Neural crest cell (in vitro differentiated cells): ENCODE measurements around the gene ANKRD13D. TPM values are rescaled to one million over a fixed set of nuclear protein-coding genes. Genes with fewer than 3 reads are reported as not detected.

Experiments
- DNase-seq: peaks from one replicate; pipeline ENCODE4 v3.0.0; 2021; ENCODE audit warnings: low read depth, mixed read lengths, low spot score
- H3K27ac Mint-ChIP-seq: one replicate; pipeline ENCODE4 v1.8.0; 2021; ENCODE audit warnings: mild to moderate bottlenecking, mixed read lengths; ENCODE audit not compliant: unreplicated experiment
- H3K27me3 Mint-ChIP-seq: 2 replicates; pipeline ENCODE4 v1.8.0; 2021; ENCODE audit warnings: low read depth, mild to moderate bottlenecking, mixed read lengths
- H3K36me3 Mint-ChIP-seq: 2 replicates; pipeline ENCODE4 v1.8.0; 2021; ENCODE audit warnings: low read depth, mild to moderate bottlenecking, mixed read lengths
- H3K4me1 Mint-ChIP-seq: 2 replicates; pipeline ENCODE4 v1.8.0; 2021; ENCODE audit warnings: mixed read lengths
- H3K4me3 Mint-ChIP-seq: one replicate; pipeline ENCODE4 v1.8.0; 2021; ENCODE audit warnings: mild to moderate bottlenecking, mixed read lengths
- H3K9me3 Mint-ChIP-seq: 2 replicates; pipeline ENCODE4 v1.8.0; 2021; ENCODE audit warnings: mixed read lengths
- CTCF ChIP-seq: fragments of 200-600 bp; sonication (generic); conservative IDR thresholded peaks from 2 replicates; pipeline ENCODE4 v1.5.0; 2021; ENCODE audit warnings: antibody characterized with exemption, mild to moderate bottlenecking
- long read RNA-seq: library from polyadenylated mRNA; unstranded; transcript quantifications from one replicate; pipeline ENCODE4 v2.0.0, GENCODE V29; 2020
- total RNA-seq: library from RNA; stranded (reverse); gene quantifications from 2 replicates; pipeline ENCODE4 v1.2.1, GENCODE V29; 2021

ANKRD13D gene
- 58.9 and 71.8 TPM in 2 replicates for total RNA-seq
- long read RNA-seq, partial matches to known transcripts = 0 of 1 reads
- long read RNA-seq, other reads (novel, unspliced or antisense) = 1 of 1 reads

DNA sequence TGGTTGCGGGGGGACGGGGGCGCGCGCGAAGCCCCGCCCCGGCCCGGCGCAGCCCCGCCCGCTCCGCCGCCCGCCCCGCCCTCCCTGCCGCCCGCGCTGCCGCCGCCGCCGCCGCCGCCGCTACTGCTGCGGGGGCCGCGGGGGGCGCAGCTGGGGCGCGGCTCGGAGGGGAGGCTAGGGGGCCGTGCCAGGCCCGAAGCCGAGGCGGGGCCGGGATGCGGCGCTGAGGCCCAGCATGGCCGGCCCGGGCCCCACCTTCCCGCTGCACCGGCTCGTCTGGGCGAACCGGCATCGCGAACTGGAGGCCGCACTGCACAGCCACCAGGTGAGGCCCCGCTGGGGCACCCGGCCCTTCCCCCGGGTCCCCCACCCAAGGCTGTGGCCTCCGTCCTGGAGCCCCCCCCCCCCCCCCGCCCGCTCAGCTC is at the start of gene ANKRD13D:
Gene ANKRD13D (plus strand): TSS at position 78 of the 425 bp plus-strand sequence. CDS start 158 bp downstream, at position 236.
- Mint-ChIP-seq H3K9me3 (peaks cover 2% of the 10 kb centered on the region), H3K36me3 (peaks cover 18% of the 10 kb centered on the region), H3K27me3 (peaks cover 2% of the 10 kb centered on the region), H3K27ac (peak within 1 kb of the TSS; percentile 95), H3K4me3 (peak within 1 kb of the TSS; percentile 89), H3K4me1 (peaks cover 23% of the 10 kb centered on the region)
- TF ChIP-seq CTCF = no peak
- no peak for DNase-seq

DNA sequence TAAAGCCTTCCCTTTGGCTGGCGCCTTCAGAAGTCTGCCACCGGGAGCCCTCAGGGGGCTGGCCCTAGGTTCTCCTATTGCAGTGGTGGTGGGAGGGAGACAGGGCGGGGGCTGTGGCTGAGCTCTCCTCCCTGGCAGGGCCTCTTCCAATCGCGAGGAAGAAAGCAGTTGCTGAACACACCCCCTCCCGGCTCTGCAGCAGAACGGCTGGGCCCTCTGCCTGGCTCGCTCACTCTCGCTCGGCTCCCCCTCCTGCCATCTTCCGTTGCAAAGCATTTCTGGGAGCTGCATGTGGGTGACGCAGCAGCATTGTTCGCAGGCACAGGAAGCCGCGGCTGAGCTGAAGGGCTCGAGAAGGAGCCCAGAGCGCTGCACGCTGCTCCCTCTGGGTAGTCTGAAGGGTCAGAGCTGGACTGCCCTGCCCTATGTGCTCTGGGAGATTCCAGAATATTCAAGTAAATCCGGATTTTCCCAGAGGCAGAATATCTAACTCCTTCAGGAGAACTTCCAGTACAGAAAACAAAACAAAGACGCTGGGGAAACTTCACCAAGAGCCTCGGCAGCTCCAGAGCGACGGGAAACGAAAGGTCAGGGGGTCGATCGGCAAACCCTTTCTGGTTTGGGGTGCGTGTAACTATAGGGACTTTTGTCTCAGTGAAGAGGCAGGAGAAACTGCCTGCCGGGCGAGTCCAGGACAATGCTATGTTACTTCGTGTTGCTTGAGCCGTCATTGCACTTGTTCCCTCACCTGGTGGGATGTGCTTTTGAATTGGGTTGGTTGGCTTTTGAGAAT is 49.1 kb upstream of the ANKRD13D start:
- no peaks in the 10 kb centered on the region for H3K27me3 Mint-ChIP-seq
- no peak for TF ChIP-seq CTCF
- peak overlapping the region; percentile 98 for H3K4me3 Mint-ChIP-seq
- DNase-seq = peak; percentile 87
- peaks cover 7% of the 10 kb centered on the region for H3K36me3 Mint-ChIP-seq
- peak overlapping the region; percentile 99 for H3K27ac Mint-ChIP-seq
- no peaks in the 10 kb centered on the region for H3K9me3 Mint-ChIP-seq
- peaks cover 43% of the 10 kb centered on the region for H3K4me1 Mint-ChIP-seq

DNA sequence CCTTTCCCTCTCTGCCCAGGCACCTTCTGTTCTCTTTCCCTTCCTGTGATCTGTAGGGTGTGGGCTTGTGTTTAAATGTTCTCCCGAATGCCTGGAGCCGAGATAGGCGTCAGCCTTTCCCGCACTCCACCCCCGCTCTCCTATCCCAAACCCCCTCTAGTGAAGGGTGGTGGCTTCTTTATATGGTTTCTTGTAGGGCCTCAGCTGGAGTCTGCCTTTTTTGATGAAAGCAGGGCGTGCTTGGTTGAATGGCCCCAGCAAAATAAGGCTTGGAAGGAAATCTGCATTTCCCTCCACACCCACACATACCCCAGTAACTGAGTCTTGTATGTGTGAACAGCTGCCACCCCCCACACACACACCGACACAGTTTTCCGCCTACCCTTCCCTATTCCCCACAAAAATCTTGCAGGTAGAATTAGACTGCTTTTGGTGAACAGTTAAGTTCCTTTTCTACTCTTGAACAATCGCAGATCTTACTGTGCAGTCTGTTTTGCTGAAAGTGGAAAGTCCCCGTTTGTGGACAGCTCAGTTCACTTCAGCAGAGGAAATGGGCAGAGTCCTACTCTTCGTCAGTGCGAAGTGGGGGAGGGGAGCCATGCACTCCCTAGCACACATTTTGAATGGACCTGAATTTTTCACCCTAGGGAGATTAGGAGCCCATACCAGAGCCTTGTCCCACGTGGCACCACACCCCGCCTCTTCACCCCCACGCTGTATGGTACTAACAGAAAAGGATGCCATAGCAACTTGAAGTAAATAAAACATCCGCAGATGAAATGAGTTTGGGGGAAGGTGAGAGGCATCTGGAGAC is 48.3 kb upstream of the ANKRD13D start:
- H3K36me3 Mint-ChIP-seq = peaks cover 10% of the 10 kb centered on the region
- H3K9me3 Mint-ChIP-seq = no peaks in the 10 kb centered on the region
- peaks cover 43% of the 10 kb centered on the region for H3K4me1 Mint-ChIP-seq
- peak overlapping the region; percentile 99 for H3K27ac Mint-ChIP-seq
- DNase-seq = no peak
- H3K27me3 Mint-ChIP-seq = no peaks in the 10 kb centered on the region
- no peak for TF ChIP-seq CTCF
- H3K4me3 Mint-ChIP-seq = peak overlapping the region; percentile 98

DNA sequence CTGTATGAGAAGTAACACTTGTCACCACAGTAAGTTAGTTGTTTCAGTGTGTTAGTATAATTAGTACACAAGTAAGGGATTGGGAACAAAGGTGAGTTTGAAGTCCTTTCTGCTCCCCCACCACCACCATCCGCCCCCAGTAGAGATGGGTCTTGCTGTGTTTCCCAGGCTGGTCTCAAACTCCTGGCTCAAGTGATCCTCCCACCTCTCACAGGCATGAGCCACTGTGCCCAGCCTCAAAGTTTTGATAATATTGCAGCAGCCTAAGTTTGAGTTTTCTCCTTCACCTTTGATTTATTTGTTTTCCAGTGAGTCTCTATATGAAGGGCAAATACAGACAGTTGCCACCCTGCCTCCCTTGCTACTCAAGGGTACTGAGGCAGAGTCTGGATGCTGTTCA is 46.6 kb upstream of the ANKRD13D start:
- Mint-ChIP-seq H3K27me3 (no peaks in the 10 kb centered on the region), H3K4me1 (peaks cover 43% of the 10 kb centered on the region), H3K36me3 (peaks cover 17% of the 10 kb centered on the region), H3K27ac (no peak overlapping the region), H3K4me3 (peak overlapping the region; percentile 84), H3K9me3 (no peaks in the 10 kb centered on the region)
- TF ChIP-seq CTCF = no peak
- DNase-seq = no peak

GRCh38 chr11:67243051-67243450 is 46.1 kb upstream of the ANKRD13D start:
- TF ChIP-seq CTCF = no peak
- Mint-ChIP-seq H3K4me1 (peaks cover 43% of the 10 kb centered on the region), H3K27ac (no peak overlapping the region), H3K27me3 (no peaks in the 10 kb centered on the region), H3K4me3 (peak overlapping the region; percentile 84), H3K9me3 (no peaks in the 10 kb centered on the region), H3K36me3 (peaks cover 21% of the 10 kb centered on the region)
- no peak for DNase-seq
